GM19193 (cell line): Measurements from ENCODE around the gene KLF5.

Source experiments
- POLR2A ChIP-seq: IDR thresholded peaks from 4 replicates; pipeline ENCODE4 v1.6.1; 2011; ENCODE audit not compliant: insufficient read depth, insufficient read length; ENCODE audit errors: extremely low read depth

Gene KLF5

GRCh38 chr13:73096638-73097037 lies 37.8 kb downstream of the KLF5 start:
- TF ChIP-seq POLR2A, result no peak

GRCh38 chr13:73101351-73102007 lies 42.7 kb downstream of the KLF5 start:
- no peak for TF ChIP-seq POLR2A

- no peak for TF ChIP-seq POLR2A
Observed at GRCh38 chr13:73103238-73103637, 44.4 kb downstream of the KLF5 start.

- TF ChIP-seq POLR2A, result no peak
Observed at GRCh38 chr13:73106513-73107178, 47.8 kb downstream of the KLF5 start.

GRCh38 chr13:73107481-73107880 lies 48.7 kb downstream of the KLF5 start:
- TF ChIP-seq POLR2A, result no peak

- no peak for TF ChIP-seq POLR2A
Observed at GRCh38 chr13:73107970-73108369, 49.2 kb downstream of the KLF5 start.

- no peak for TF ChIP-seq POLR2A
Observed at GRCh38 chr13:73109288-73109899, 50.6 kb downstream of the KLF5 start.

GRCh38 chr13:73109969-73110368 lies 51.2 kb downstream of the KLF5 start:
- no peak for TF ChIP-seq POLR2A

- no peak for TF ChIP-seq POLR2A
Observed at GRCh38 chr13:73110814-73111213, 52.0 kb downstream of the KLF5 start.

GRCh38 chr13:73111331-73111730 lies 52.5 kb downstream of the KLF5 start:
- TF ChIP-seq POLR2A, result no peak

- TF ChIP-seq POLR2A, result no peak
Observed at GRCh38 chr13:73119612-73120011, 60.8 kb downstream of the KLF5 start.
